ENCODE data around the gene KIF1B. TPM values are rescaled to one million over a fixed set of nuclear protein-coding genes. Genes with fewer than 3 reads are reported as not detected.

KIF1B gene
- total RNA-seq, 1 experiment from 2014 or later: 28.1 TPM

DNA sequence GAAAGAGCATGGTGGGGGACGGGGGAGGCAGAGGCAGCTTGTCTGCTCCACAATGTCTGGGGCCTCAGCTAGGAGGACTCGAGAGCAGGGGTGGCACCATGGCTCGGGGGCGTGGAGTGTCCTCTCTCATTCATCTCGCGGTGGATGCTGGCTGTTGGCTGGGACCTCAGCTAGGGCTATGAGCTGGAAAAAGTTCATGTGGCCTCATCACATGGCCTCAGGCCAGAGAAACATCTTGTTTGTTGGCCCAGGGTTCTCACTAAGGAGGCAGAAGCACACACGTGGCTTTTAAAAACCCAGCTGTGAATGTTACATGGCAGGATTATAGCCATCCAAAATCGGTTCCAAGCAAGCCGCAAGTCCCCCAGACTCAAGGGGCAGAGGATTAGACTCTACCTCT is 213.7 kb downstream of the KIF1B start:
- POLR2A ChIA-PET: no interaction called here
- TF ChIP-seq SRF (IDR thresholded peaks at IDR 0.05; ENCODE audit: low read depth): no peak
- no peak for TF ChIP-seq TCF7L2 (IDR thresholded peaks at IDR 0.05; ENCODE audit: borderline replicate concordance, extremely low read depth, insufficient read depth, insufficient read length)
- no peak for TF ChIP-seq YY1 (IDR thresholded peaks at IDR 0.05; ENCODE audit: extremely low read depth, insufficient replicate concordance, low read depth, low read length)
- TF ChIP-seq FOSL1 (IDR thresholded peaks at IDR 0.05; ENCODE audit: low read depth): no peak
- TF ChIP-seq, protein P1, sequence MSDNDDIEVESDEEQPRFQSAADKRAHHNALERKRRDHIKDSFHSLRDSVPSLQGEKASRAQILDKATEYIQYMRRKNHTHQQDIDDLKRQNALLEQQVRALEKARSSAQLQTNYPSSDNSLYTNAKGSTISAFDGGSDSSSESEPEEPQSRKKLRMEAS (IDR thresholded peaks at IDR 0.05): no peak
- TF ChIP-seq ZFX (IDR thresholded peaks at IDR 0.05): no peak
- TF ChIP-seq, protein P2, sequence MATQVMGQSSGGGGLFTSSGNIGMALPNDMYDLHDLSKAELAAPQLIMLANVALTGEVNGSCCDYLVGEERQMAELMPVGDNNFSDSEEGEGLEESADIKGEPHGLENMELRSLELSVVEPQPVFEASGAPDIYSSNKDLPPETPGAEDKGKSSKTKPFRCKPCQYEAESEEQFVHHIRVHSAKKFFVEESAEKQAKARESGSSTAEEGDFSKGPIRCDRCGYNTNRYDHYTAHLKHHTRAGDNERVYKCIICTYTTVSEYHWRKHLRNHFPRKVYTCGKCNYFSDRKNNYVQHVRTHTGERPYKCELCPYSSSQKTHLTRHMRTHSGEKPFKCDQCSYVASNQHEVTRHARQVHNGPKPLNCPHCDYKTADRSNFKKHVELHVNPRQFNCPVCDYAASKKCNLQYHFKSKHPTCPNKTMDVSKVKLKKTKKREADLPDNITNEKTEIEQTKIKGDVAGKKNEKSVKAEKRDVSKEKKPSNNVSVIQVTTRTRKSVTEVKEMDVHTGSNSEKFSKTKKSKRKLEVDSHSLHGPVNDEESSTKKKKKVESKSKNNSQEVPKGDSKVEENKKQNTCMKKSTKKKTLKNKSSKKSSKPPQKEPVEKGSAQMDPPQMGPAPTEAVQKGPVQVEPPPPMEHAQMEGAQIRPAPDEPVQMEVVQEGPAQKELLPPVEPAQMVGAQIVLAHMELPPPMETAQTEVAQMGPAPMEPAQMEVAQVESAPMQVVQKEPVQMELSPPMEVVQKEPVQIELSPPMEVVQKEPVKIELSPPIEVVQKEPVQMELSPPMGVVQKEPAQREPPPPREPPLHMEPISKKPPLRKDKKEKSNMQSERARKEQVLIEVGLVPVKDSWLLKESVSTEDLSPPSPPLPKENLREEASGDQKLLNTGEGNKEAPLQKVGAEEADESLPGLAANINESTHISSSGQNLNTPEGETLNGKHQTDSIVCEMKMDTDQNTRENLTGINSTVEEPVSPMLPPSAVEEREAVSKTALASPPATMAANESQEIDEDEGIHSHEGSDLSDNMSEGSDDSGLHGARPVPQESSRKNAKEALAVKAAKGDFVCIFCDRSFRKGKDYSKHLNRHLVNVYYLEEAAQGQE (IDR thresholded peaks at IDR 0.05; ENCODE audit: low read depth): no peak
- no peak for TF ChIP-seq POLR2AphosphoS5 (IDR thresholded peaks at IDR 0.05; ENCODE audit: low read depth, low read length)
- no peak for TF ChIP-seq EGR1 (IDR thresholded peaks at IDR 0.05; ENCODE audit: low read depth)
- TF ChIP-seq ZNF274 (IDR thresholded peaks at IDR 0.05; ENCODE audit: low read depth, low read length): no peak
- TF ChIP-seq RAD21 (IDR thresholded peaks at IDR 0.05; ENCODE audit: low read depth): no peak
- TF ChIP-seq, protein P3, sequence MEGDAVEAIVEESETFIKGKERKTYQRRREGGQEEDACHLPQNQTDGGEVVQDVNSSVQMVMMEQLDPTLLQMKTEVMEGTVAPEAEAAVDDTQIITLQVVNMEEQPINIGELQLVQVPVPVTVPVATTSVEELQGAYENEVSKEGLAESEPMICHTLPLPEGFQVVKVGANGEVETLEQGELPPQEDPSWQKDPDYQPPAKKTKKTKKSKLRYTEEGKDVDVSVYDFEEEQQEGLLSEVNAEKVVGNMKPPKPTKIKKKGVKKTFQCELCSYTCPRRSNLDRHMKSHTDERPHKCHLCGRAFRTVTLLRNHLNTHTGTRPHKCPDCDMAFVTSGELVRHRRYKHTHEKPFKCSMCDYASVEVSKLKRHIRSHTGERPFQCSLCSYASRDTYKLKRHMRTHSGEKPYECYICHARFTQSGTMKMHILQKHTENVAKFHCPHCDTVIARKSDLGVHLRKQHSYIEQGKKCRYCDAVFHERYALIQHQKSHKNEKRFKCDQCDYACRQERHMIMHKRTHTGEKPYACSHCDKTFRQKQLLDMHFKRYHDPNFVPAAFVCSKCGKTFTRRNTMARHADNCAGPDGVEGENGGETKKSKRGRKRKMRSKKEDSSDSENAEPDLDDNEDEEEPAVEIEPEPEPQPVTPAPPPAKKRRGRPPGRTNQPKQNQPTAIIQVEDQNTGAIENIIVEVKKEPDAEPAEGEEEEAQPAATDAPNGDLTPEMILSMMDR (IDR thresholded peaks at IDR 0.05 in 2 of 3, conservative IDR thresholded peaks at IDR 0.05 in 1 of 3; ENCODE audit: borderline replicate concordance in 1 of 3, insufficient read depth in 1 of 3, low read depth in 2 of 3, low read length in 2 of 3): no peak
- TF ChIP-seq POLR2A (IDR thresholded peaks at IDR 0.05; ENCODE audit: borderline replicate concordance, extremely low read depth, insufficient read depth, insufficient read length): no peak
- no peak for TF ChIP-seq EZH2 (IDR thresholded peaks at IDR 0.05)
- TF ChIP-seq JUND (IDR thresholded peaks at IDR 0.05): no peak
- no peak for TF ChIP-seq EZH2phosphoT487 (IDR thresholded peaks at IDR 0.05; ENCODE audit: borderline replicate concordance)
- H3K27ac ChIP-seq (ENCODE audit: low read depth, low read length): no peak overlapping the region
- H3K79me2 ChIP-seq (ENCODE audit: insufficient read depth, low read length): no peaks in the 10 kb centered on the region
- ATAC-seq (no peak), DNase-seq (ENCODE audit: low read depth, low spot score) (no peak)
- BruUV-seq (replicated peaks): no TSS peak
- peaks cover 6% of the 10 kb centered on the region in 2 experiments; a peak in 2 of 4 replicates for H3K36me3 ChIP-seq (ENCODE audit: control insufficient read depth in 1 of 2, insufficient read depth in 2 of 2, low read length in 2 of 2)
- no peak overlapping the region for H2AFZ ChIP-seq (ENCODE audit: low read depth, low read length, poor library complexity, severe bottlenecking)
- no peak overlapping the region for H3K4me2 ChIP-seq (ENCODE audit: low read length)
- H3K9me2 ChIP-seq (ENCODE audit: insufficient read depth): no peaks in the 10 kb centered on the region
- H3K9me3 ChIP-seq (ENCODE audit: control insufficient read depth in 1 of 2, insufficient read depth in 1 of 2, low read depth in 1 of 2, low read length in 2 of 2): no peaks in the 10 kb centered on the region
- no peaks in the 10 kb centered on the region for H3K27me3 ChIP-seq (ENCODE audit: insufficient read depth, low read length)
- H4K20me1 ChIP-seq (ENCODE audit: insufficient read depth): no peaks in the 10 kb centered on the region
- intact Hi-C loops (cut with micrococcal nuclease): no loop called here
- RAD21 ChIA-PET (ENCODE audit: low non-redundant PET in 1 of 2, low total read pairs in 2 of 2, uncharacterized antibody in 2 of 2, unreplicated experiment in 2 of 2): no interaction called here
- H3K4me3 ChIP-seq (replicated peaks in 1 of 2; ENCODE audit: low read depth in 1 of 2, low read length in 2 of 2): no peak overlapping the region
- no peak overlapping the region for H3K9ac ChIP-seq (ENCODE audit: low read length)
- CTCF ChIA-PET: no interaction called here
- H3K4me1 ChIP-seq (ENCODE audit: control insufficient read depth in 1 of 2, insufficient read depth in 2 of 2, low read length in 2 of 2): no peaks in the 10 kb centered on the region; a peak in 1 of 4 replicates

Measured in HCT116 (cell line).